ENCODE data around the gene NADSYN1.
"Not testable (repeated sequence)": the region's sequence is repeated elsewhere in the genome, so short reads cannot be mapped to it uniquely, and the experiment has no call there.

DNA sequence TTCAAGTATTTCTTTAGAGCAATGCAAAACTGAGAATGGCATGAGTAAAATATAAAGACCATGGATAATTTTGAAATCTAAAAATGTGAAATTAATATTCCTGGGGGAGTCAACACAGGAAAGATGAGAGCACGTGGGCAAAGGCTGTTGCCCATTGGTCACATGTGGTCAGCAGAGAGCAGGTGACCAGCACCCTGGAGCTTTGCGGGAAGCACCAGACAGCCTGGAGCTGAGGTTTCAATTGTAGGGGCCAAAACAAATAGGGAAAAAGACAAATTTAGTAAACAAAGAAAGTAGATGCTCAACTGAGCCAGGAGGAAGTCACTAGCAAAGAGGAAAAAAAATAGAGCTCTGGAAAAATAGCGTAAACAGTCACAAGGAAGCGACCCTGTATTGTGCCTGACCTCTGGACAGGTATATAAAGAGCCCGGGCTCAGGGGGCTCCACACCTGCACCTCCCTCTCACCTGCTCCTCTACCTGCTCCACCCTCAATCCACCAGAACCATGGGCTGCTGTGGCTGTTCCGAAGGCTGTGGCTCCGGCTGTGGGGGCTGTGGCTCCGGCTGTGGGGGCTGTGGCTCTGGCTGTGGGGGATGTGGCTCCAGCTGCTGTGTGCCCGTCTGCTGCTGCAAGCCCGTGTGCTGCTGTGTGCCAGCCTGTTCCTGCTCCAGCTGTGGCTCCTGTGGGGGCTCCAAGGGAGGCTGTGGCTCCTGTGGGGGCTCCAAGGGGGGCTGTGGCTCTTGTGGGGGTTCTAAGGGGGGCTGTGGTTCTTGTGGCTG is 74.0 kb downstream of the NADSYN1 start, which contains the start of gene KRTAP5-7:
- TF ChIP-seq, protein P1, sequence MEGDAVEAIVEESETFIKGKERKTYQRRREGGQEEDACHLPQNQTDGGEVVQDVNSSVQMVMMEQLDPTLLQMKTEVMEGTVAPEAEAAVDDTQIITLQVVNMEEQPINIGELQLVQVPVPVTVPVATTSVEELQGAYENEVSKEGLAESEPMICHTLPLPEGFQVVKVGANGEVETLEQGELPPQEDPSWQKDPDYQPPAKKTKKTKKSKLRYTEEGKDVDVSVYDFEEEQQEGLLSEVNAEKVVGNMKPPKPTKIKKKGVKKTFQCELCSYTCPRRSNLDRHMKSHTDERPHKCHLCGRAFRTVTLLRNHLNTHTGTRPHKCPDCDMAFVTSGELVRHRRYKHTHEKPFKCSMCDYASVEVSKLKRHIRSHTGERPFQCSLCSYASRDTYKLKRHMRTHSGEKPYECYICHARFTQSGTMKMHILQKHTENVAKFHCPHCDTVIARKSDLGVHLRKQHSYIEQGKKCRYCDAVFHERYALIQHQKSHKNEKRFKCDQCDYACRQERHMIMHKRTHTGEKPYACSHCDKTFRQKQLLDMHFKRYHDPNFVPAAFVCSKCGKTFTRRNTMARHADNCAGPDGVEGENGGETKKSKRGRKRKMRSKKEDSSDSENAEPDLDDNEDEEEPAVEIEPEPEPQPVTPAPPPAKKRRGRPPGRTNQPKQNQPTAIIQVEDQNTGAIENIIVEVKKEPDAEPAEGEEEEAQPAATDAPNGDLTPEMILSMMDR (IDR thresholded peaks at IDR 0.05), result not testable (repeated sequence)
- TF ChIP-seq, protein P2, sequence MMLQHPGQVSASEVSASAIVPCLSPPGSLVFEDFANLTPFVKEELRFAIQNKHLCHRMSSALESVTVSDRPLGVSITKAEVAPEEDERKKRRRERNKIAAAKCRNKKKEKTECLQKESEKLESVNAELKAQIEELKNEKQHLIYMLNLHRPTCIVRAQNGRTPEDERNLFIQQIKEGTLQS (CRISPR knock-in tag; conservative IDR thresholded peaks at IDR 0.05), result not testable (repeated sequence)
- TF ChIP-seq CREB1 (CRISPR knock-in tag; IDR thresholded peaks at IDR 0.05); GRHL2 (CRISPR knock-in tag; IDR thresholded peaks at IDR 0.05; ENCODE audit: insufficient replicate concordance, severe bottlenecking): not testable (repeated sequence)
- TF ChIP-seq, protein P3, sequence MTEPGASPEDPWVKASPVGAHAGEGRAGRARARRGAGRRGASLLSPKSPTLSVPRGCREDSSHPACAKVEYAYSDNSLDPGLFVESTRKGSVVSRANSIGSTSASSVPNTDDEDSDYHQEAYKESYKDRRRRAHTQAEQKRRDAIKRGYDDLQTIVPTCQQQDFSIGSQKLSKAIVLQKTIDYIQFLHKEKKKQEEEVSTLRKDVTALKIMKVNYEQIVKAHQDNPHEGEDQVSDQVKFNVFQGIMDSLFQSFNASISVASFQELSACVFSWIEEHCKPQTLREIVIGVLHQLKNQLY (CRISPR knock-in tag; IDR thresholded peaks at IDR 0.05), result not testable (repeated sequence)
- TF ChIP-seq, protein P4, sequence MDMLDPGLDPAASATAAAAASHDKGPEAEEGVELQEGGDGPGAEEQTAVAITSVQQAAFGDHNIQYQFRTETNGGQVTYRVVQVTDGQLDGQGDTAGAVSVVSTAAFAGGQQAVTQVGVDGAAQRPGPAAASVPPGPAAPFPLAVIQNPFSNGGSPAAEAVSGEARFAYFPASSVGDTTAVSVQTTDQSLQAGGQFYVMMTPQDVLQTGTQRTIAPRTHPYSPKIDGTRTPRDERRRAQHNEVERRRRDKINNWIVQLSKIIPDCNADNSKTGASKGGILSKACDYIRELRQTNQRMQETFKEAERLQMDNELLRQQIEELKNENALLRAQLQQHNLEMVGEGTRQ (CRISPR knock-in tag; IDR thresholded peaks at IDR 0.05), result not testable (repeated sequence)
- TF ChIP-seq, protein P5, sequence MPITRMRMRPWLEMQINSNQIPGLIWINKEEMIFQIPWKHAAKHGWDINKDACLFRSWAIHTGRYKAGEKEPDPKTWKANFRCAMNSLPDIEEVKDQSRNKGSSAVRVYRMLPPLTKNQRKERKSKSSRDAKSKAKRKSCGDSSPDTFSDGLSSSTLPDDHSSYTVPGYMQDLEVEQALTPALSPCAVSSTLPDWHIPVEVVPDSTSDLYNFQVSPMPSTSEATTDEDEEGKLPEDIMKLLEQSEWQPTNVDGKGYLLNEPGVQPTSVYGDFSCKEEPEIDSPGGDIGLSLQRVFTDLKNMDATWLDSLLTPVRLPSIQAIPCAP (CRISPR knock-in tag; IDR thresholded peaks at IDR 0.05), result not testable (repeated sequence)

Data from WTC11 (cell line).